HepG2 (cell line): ENCODE measurements around the gene TPX2. TPM values are rescaled to one million over a fixed set of nuclear protein-coding genes. Genes with fewer than 3 reads are reported as not detected.

Experiments used
- BORCS8-MEF2B ChIP-seq: sonication (generic); formaldehyde crosslinking; IDR thresholded peaks from 2 replicates; pipeline ENCODE4 v1.8.0; 2022; ENCODE audit warnings: mild to moderate bottlenecking, missing genetic modification reagents
- CCDC6 ChIP-seq: sonication (generic); formaldehyde crosslinking; IDR thresholded peaks from 2 replicates; pipeline ENCODE4 v1.8.1; 2022; ENCODE audit warnings: mild to moderate bottlenecking, missing genetic modification reagents, moderate library complexity
- CEBPB ChIP-seq: IDR thresholded peaks from 2 replicates; pipeline ENCODE4 v1.6.1; 2011; ENCODE audit warnings: low read depth, low read length, improper control_type of control experiment, borderline replicate concordance
- EP300 ChIP-seq, 3 experiments: sonication (generic) in 1 of 3; formaldehyde crosslinking in 1 of 3; IDR thresholded peaks; 2 replicates each; pipeline versions ENCODE4 v1.5.1 to v1.6.1; 2011 to 2020; ENCODE audit warnings: low read depth in 2 of 3, low read length in 2 of 3, borderline replicate concordance in 1 of 3, improper control_type of control experiment in 1 of 3, mild to moderate bottlenecking in 1 of 3, missing genetic modification reagents in 1 of 3, moderate library complexity in 1 of 3
- FIP1L1 ChIP-seq: fragments of 200-400 bp; formaldehyde crosslinking; IDR thresholded peaks from 2 replicates; pipeline ENCODE4 v1.6.1; 2018; ENCODE audit warnings: low read depth, mild to moderate bottlenecking, low read length, moderate library complexity, borderline replicate concordance; ENCODE audit not compliant: insufficient read depth
- FOXJ3 ChIP-seq: sonication (generic); formaldehyde crosslinking; IDR thresholded peaks from 2 replicates; pipeline ENCODE4 v1.4.0; 2020; ENCODE audit warnings: missing genetic modification reagents, mild to moderate bottlenecking, borderline replicate concordance
- GFI1 ChIP-seq: sonication (generic); formaldehyde crosslinking; IDR thresholded peaks from 2 replicates; pipeline ENCODE4 v1.5.0; 2020; ENCODE audit warnings: missing genetic modification reagents, mild to moderate bottlenecking, borderline replicate concordance
- HNF4A ChIP-seq: sonication (generic); formaldehyde crosslinking; IDR thresholded peaks from 2 replicates; pipeline ENCODE4 v1.4.0; 2020; ENCODE audit warnings: missing genetic modification reagents
- IRF1 ChIP-seq: sonication (generic); formaldehyde crosslinking; IDR thresholded peaks from 2 replicates; pipeline ENCODE4 v1.4.0; 2020; ENCODE audit warnings: low read depth, mild to moderate bottlenecking, missing genetic modification reagents
- JUN ChIP-seq: sonication (generic); formaldehyde crosslinking; IDR thresholded peaks from 2 replicates; pipeline ENCODE4 v1.4.0; 2020; ENCODE audit warnings: mild to moderate bottlenecking, missing genetic modification reagents
- NBN ChIP-seq: fragments of 450-650 bp; conservative IDR thresholded peaks from 2 replicates; pipeline ENCODE4 v1.6.1; 2017
- NR2F6 ChIP-seq, 2 experiments: IDR thresholded peaks; 2 replicates each; pipeline ENCODE4 v1.6.1; 2016; ENCODE audit warnings: antibody characterized with exemption in 1 of 2, mild to moderate bottlenecking in 1 of 2
- PLRG1 ChIP-seq: fragments of 450-650 bp; conservative IDR thresholded peaks from 2 replicates; pipeline ENCODE4 v1.6.1; 2016
- PTBP1 ChIP-seq: fragments of 200-400 bp; formaldehyde crosslinking; IDR thresholded peaks from 2 replicates; pipeline ENCODE4 v1.6.1; 2018; ENCODE audit warnings: low read length, low read depth; ENCODE audit not compliant: poor library complexity, severe bottlenecking
- TBX2 ChIP-seq: sonication (generic); formaldehyde crosslinking; IDR thresholded peaks from 2 replicates; pipeline ENCODE4 v1.5.0; 2020; ENCODE audit warnings: missing genetic modification reagents, mild to moderate bottlenecking, borderline replicate concordance
- ZBTB26 ChIP-seq: IDR thresholded peaks from 2 replicates; pipeline ENCODE4 v1.6.1; 2016; ENCODE audit warnings: missing compliant biosample characterization, missing genetic modification reagents, borderline replicate concordance
- ZBTB43 ChIP-seq: sonication (generic); formaldehyde crosslinking; conservative IDR thresholded peaks from 2 replicates; pipeline ENCODE4 v1.4.0; 2020; ENCODE audit warnings: missing genetic modification reagents
- ZKSCAN1 ChIP-seq: fragments of 150-350 bp; IDR thresholded peaks from 2 replicates; pipeline ENCODE4 v1.6.1; 2014; ENCODE audit warnings: low read length
- ZMYM3 ChIP-seq: sonication (generic); formaldehyde crosslinking; IDR thresholded peaks from 2 replicates; pipeline ENCODE4 v1.5.1; 2020; ENCODE audit warnings: mild to moderate bottlenecking, missing genetic modification reagents
- ZNF138 ChIP-seq: sonication (generic); formaldehyde crosslinking; IDR thresholded peaks from 2 replicates; pipeline ENCODE4 v1.5.0; 2020; ENCODE audit warnings: mild to moderate bottlenecking, low read depth, missing genetic modification reagents
- ZNF253 ChIP-seq: sonication (generic); formaldehyde crosslinking; IDR thresholded peaks from 2 replicates; pipeline ENCODE4 v1.8.0; 2022; ENCODE audit warnings: mild to moderate bottlenecking, missing genetic modification reagents, borderline replicate concordance
- ZNF460 ChIP-seq: sonication (generic); formaldehyde crosslinking; IDR thresholded peaks from 2 replicates; pipeline ENCODE4 v1.5.1; 2020; ENCODE audit warnings: missing genetic modification reagents, mild to moderate bottlenecking, borderline replicate concordance
- ZNF550 ChIP-seq: sonication (generic); formaldehyde crosslinking; IDR thresholded peaks from 2 replicates; pipeline ENCODE4 v1.4.0; 2020; ENCODE audit warnings: mild to moderate bottlenecking, missing genetic modification reagents, borderline replicate concordance
- ZNF674 ChIP-seq: sonication (generic); formaldehyde crosslinking; IDR thresholded peaks from 2 replicates; pipeline ENCODE4 v1.5.0; 2020; ENCODE audit warnings: low read depth, mild to moderate bottlenecking, missing genetic modification reagents
- ZNF703 ChIP-seq: sonication (generic); formaldehyde crosslinking; IDR thresholded peaks from 2 replicates; pipeline ENCODE4 v1.5.1; 2020; ENCODE audit warnings: missing genetic modification reagents, mild to moderate bottlenecking, moderate library complexity, borderline replicate concordance
- ZSCAN31 ChIP-seq: sonication (generic); formaldehyde crosslinking; IDR thresholded peaks from 2 replicates; pipeline ENCODE4 v1.5.0; 2020; ENCODE audit warnings: low read depth, mild to moderate bottlenecking, missing genetic modification reagents
- polyA plus RNA-seq, 8 experiments: library from polyadenylated mRNA; depleted of rRNA in 3 of 8; stranded (reverse) in 7 of 8; unstranded in 1 of 8; fragments of >200 nt; fragmentation: Illumina TruSeq in 4 of 8; extraction: Trizol in 4 of 8; gene quantifications; 2 replicates each; pipeline versions ENCODE4 v1.2.1 to v1.2.3, GENCODE V29; 2011 to 2016; ENCODE audit warnings: low read depth in 4 of 8, missing spikeins in 1 of 8, mixed read lengths in 1 of 8; ENCODE audit not compliant: insufficient read depth in 1 of 8
- total RNA-seq, 5 experiments: library from RNA; depleted of rRNA; stranded (reverse); fragments of >200 nt; fragmentation: Illumina TruSeq; extraction: Trizol; gene quantifications; 2 replicates each; pipeline ENCODE4 v1.2.3, GENCODE V29; 2016; ENCODE audit warnings: low read depth in 1 of 5

Gene TPX2
- total and polyA plus RNA-seq, 2 of the 13 experiments (the other 11 are each of a cell fraction or from before 2014, with no cell fraction given): 34.3 to 124 TPM

GRCh38 chr20:31695849-31696804 is 43.0 kb upstream of the TPX2 start (continued):
- peak; percentile 92 for TF ChIP-seq BORCS8-MEF2B
- 0 out of 2 replicates have a peak, but pooled peaks have one; percentile 73 for TF ChIP-seq ZNF674 (CRISPR knock-in tag)
- no peak for TF ChIP-seq PLRG1
- peak; percentile 88; the same call in 1 of the 2 replicates for TF ChIP-seq ZNF703 (CRISPR knock-in tag)
- TF ChIP-seq EP300 (IDR thresholded peaks at IDR 0.05; ENCODE audit: low read depth in 2 of 2, low read length in 2 of 2): peak; percentile 99 to 100
- TF ChIP-seq EP300 (CRISPR knock-in tag; IDR thresholded peaks at IDR 0.05; ENCODE audit: borderline replicate concordance): peak; percentile 100
- peak; percentile 89 for TF ChIP-seq ZBTB26 (CRISPR knock-in tag)
- peak; percentile 100 for TF ChIP-seq TBX2 (CRISPR knock-in tag)
- TF ChIP-seq ZNF460 (CRISPR knock-in tag): peak; percentile 18; the same call in 1 of the 2 replicates
- 0 out of 2 replicates have a peak, but pooled peaks have one; percentile 27 for TF ChIP-seq CCDC6 (CRISPR knock-in tag)
- 0 out of 2 replicates have a peak, but pooled peaks have one; percentile 49 for TF ChIP-seq ZNF253
- TF ChIP-seq IRF1 (CRISPR knock-in tag): peak; percentile 31; the same call in 1 of the 2 replicates
- TF ChIP-seq ZBTB43: peak; percentile 92
- TF ChIP-seq NBN: no peak
- TF ChIP-seq JUN (CRISPR knock-in tag): peak; percentile 100
- TF ChIP-seq ZSCAN31: peak; percentile 94
- peak; percentile 89 for TF ChIP-seq GFI1
- peak; percentile 98 for TF ChIP-seq CEBPB
- TF ChIP-seq ZNF550 (CRISPR knock-in tag): no peak
- TF ChIP-seq FOXJ3 (CRISPR knock-in tag): peak; percentile 94
- TF ChIP-seq HNF4A: peak; percentile 100
- TF ChIP-seq ZNF138: peak; percentile 65
- TF ChIP-seq ZMYM3: peak; percentile 96
- TF ChIP-seq PTBP1: no peak
- TF ChIP-seq FIP1L1: no peak
- 0 out of 2 replicates have a peak, but pooled peaks have one; percentile 51 for TF ChIP-seq ZKSCAN1
- peak; percentile 99 for TF ChIP-seq NR2F6 (IDR thresholded peaks at IDR 0.05)
- TF ChIP-seq NR2F6 (CRISPR knock-in tag; IDR thresholded peaks at IDR 0.05): peak; percentile 100
